GM12873 (cell line): ENCODE results near the gene RIPOR2.

Experiments used
- CTCF ChIP-seq: IDR thresholded peaks from 2 replicates; pipeline ENCODE4 v1.5.1; 2012; ENCODE audit warnings: low read depth, mild to moderate bottlenecking, moderate library complexity, low read length, control low read depth; ENCODE audit not compliant: insufficient read depth; ENCODE audit errors: missing control alignments

RIPOR2 gene

DNA sequence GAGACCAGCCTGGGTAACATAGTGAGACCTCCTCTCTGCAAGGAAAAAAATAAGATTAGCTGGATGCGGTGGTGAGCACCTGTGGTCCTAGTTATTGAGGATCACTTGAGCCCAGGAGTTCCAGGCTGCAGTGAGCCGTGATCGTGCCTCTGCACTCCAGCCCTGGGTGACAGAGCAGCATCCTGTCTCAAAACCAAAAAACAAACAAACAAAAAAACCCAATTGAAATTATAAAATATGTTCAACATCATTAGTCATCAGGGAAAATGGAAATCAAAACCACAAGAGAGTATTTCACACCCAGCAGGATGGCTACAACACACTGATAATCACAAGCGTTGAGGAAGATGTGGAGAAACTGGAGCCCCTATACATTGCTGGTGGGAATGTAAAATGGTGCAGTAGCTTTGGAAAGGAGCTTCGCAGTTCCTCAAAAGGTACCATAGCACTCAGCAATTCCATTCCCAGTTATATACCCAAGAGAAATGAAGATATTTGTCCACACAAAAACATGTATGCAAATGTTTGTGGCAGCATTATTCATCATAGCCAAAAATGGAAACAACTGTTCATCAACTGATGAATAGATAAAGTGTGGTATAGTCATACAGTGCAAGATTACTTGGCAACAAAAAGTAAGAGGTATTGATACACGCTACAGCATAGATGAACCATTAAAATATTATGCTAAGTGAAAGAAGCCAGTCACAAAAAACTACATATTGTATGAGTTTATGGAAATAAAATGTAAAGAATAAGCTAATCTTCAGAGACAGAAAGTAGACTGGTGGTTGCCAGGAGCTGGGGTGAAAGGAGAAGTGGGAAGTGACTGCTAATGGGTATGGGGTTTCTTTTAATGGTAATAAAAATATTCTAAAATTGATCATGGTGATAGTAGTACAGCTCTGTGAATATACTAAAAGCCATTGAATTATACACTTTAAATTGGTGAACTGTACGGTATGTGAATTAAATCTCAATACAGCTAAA is 38.7 kb upstream of the RIPOR2 start:
- TF ChIP-seq CTCF: no peak

DNA sequence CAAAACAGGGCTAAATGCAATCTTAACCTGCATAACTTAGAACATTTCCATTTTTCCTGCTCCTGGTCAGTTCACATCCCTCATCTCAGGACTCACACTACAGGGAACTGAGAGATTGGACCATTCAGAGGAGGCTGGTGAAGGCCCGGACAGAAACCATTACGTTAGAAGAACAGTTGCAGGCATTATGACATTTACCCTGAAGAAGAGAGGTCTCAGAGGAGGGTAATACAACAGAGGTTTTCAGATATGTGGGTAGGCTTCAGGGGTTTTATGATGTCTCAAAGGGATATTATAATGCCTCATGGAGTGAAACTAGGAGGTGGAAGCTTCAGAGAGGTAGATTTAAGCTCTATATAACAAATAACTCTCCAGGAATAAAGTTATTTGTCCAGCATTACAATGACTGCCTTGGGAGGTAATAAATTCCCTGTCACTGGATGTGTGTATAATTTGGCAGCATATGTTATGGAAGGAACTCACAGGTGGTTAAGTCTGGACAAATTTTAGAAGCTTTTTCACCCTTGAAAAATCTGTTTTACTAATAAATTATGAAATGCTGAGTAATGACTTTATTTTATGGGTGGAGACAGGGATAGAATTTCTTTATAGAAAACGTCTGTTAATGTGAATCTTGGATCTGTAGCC is 36.7 kb upstream of the RIPOR2 start:
- TF ChIP-seq CTCF: no peak

DNA sequence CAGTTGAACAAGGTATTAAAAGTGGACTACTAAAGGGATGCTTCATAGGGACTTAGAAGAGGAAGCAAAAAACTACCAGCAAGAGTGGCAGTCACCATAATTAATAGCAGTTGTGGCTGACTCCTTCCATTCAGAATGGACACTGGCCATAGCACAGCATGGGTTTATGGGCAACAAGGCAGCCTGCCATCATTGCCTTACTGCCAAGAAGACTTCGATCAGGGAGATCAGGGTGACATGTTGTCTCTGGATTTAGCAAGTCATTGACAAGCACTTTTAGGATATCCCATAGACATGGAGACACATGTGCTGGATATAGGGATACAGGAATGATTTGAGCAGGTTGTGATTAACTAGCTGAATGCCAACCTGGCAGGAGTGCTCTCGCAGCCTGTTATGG is 35.3 kb upstream of the RIPOR2 start:
- no peak for TF ChIP-seq CTCF

DNA sequence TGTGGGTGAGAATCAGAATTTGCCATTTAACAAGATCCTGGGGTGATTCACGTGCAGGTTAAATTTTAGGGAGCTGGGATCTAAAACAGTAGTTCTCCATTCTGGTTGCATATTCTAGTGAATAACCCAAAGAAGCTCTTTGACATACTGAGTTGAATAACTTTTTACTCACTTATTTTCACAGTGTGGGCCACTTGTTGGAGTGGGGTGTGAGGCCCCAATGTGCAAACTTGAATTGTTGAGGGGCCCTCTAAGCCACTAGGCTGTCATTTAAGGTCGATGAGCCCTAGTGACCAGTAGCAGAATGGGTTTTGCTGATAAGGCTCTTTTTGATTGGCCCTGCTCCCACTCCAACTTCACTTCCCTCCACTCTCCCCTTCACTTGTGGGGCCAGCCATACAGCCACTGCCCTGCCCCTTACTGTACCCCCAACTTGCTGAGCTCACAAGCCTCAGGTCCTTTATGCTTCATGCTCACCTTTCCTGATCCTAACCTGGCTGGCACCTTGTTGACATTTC is 33.6 kb upstream of the RIPOR2 start:
- TF ChIP-seq CTCF: no peak

DNA sequence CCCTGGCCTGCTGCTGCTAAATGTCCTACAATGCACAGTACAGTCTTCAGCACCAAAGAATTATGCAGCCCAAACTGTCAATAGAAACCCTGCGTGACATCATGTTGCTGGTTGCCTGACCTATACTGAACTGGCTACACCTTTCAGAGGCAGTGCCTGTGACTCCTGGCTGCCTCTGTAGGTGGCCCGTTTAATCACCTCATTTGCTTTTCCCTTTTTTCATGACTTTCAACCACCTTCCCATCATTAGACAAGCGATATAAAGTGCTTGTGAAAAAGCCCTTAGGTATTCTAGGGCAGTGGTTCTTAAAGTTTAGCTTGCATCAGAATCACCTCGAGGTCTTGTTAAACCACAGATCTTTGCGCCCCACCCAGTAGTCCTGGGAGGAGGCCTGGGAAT is 33.0 kb upstream of the RIPOR2 start:
- no peak for TF ChIP-seq CTCF

DNA sequence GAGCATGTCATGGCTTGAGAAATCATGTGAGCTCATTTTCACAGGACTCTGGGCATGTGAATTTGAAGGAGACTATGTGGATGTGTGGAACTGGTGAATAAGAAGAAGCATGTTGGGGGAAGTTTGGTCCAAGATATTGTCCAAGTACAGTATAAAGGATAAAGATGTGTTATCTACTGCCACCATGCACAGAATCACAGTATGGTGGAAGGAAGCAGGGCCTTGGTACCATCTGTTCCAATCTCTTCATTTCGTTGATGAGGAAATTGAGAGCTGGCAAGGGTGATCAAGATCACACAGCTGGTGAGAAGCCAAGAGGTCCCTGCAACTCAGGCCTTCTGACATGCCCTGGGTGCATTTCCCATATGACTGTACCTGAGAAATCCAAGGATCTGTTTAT is 31.5 kb upstream of the RIPOR2 start:
- TF ChIP-seq CTCF: no peak

DNA sequence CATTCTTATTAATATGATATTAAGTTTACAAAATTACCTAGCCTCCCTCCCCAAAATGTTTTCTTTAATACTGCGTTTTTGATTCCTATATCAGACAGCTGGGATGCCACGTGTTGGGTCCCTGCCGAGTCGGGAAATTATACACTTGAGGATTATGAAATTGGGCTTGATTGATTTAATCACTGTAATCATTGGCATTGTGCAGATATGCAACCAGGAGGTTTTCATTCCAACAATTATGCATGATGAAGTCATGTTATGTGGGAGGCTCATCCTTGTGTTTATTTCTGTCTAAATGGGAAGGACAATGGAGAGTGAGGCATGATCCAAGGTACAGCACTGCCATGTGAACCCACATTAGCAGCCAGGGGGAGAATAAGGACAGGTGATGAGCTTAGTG is 30.6 kb upstream of the RIPOR2 start:
- TF ChIP-seq CTCF: no peak
